K562 (cell line): Measurements from ENCODE around the gene JMJD1C. TPM values are rescaled to one million over a fixed set of nuclear protein-coding genes. Genes with fewer than 3 reads are reported as not detected.

ENCODE experiments used
- ATAC-seq: fragments of 200-7000 bp; cut with Tn5 transposase; 3 replicates; pipeline ENCODE4 v1.9.1; 2020; ENCODE audit warnings: moderate library complexity
- BruUV-seq: library from RNA; stranded (reverse); fragments of 400-500 nt; replicated peaks from 2 replicates; lab custom pipeline; 2021; lab: Mats Ljungman, UMichigan
- CTCF ChIA-PET: fragments of 300-600 bp; formaldehyde crosslinking; extraction: SDS; loops from one replicate; lab custom pipeline; 2021; ENCODE audit warnings: low intra/inter-chr PET ratio; lab: Yijun Ruan, JAX
- POLR2A ChIA-PET: fragments of 300-600, 350-650 bp; sonication (Branson Sonifier 250); formaldehyde crosslinking; extraction: SDS; loops from one replicate; lab custom pipeline; 2021; ENCODE audit warnings: antibody characterized with exemption, inconsistent platforms; lab: Yijun Ruan, JAX
- DNase-seq, 4 experiments: peaks; one replicate each; pipeline versions ENCODE4 v3.0.0 to v3.0.0-alpha.2; 2011 to 2018; ENCODE audit warnings: low spot score in 3 of 4, mixed read lengths in 3 of 4; ENCODE audit errors: extremely low read depth in 1 of 4
- FAIRE-seq: peaks from 2 replicates; lab custom pipeline; 2011; peaks lifted over from hg19 to GRCh38; lab: Jason Lieb, UNC
- H2AFZ ChIP-seq: 2 replicates; pipeline ENCODE4 v1.6.0; 2011; ENCODE audit warnings: low read depth, low read length, control low read depth, inconsistent platforms
- H3K27ac ChIP-seq: fragments of 200-600 bp; 3 replicates; pipeline ENCODE4 v1.8.0; 2011; ENCODE audit warnings: low read depth, mild to moderate bottlenecking, control low read depth, inconsistent platforms, low read length, moderate library complexity, mixed read lengths; ENCODE audit errors: extremely low read depth
- H3K27me3 ChIP-seq, 2 experiments: fragments of 300-600 bp in 1 of 2; 2 replicates in 1 of 2; 3 replicates in 1 of 2; pipeline versions ENCODE4 v1.6.0 to v1.8.0; 2011; ENCODE audit warnings: inconsistent platforms in 2 of 2, low read length in 2 of 2, mild to moderate bottlenecking in 1 of 2, mixed read lengths in 1 of 2, moderate library complexity in 1 of 2; ENCODE audit not compliant: control insufficient read depth in 2 of 2, insufficient read depth in 2 of 2
- H3K36me3 ChIP-seq: fragments of 300-600 bp; 3 replicates; pipeline ENCODE4 v1.8.0; 2011; ENCODE audit warnings: mild to moderate bottlenecking, low read length, inconsistent platforms; ENCODE audit not compliant: control insufficient read depth, insufficient read depth
- H3K4me1 ChIP-seq, 2 experiments: fragments of 200-600 bp in 1 of 2; replicated peaks in 1 of 2; 2 replicates in 1 of 2; 3 replicates in 1 of 2; pipeline versions ENCODE4 v1.5.1 to v1.8.0; 2011; ENCODE audit warnings: inconsistent platforms in 2 of 2, low read length in 2 of 2, mild to moderate bottlenecking in 1 of 2, mixed read lengths in 1 of 2, moderate library complexity in 1 of 2; ENCODE audit not compliant: control insufficient read depth in 2 of 2, insufficient read depth in 2 of 2
- H3K4me2 ChIP-seq: 2 replicates; pipeline ENCODE4 v1.6.1; 2011; ENCODE audit warnings: low read length, control low read depth, inconsistent platforms, mixed read lengths; ENCODE audit not compliant: insufficient read depth
- H3K4me3 ChIP-seq: fragments of 200-600 bp; sonication (generic), shearing (Covaris generic); 2 replicates; pipeline ENCODE4 v1.5.1; 2016; ENCODE audit warnings: control low read depth, inconsistent platforms
- H3K79me2 ChIP-seq: fragments of 200-600 bp; 3 replicates; pipeline ENCODE4 v1.8.0; 2011; ENCODE audit warnings: low read length, inconsistent platforms; ENCODE audit not compliant: control insufficient read depth, insufficient read depth
- H3K9ac ChIP-seq, 2 experiments: 2 replicates each; pipeline versions ENCODE4 v1.6.0 to v1.6.1; 2011; ENCODE audit warnings: low read depth in 2 of 2, low read length in 2 of 2, control low read depth in 1 of 2, inconsistent platforms in 1 of 2, mild to moderate bottlenecking in 1 of 2, mixed read lengths in 1 of 2; ENCODE audit not compliant: insufficient read depth in 1 of 2
- H3K9me1 ChIP-seq: one replicate; pipeline ENCODE4 v1.6.0; 2011; ENCODE audit warnings: inconsistent platforms, mild to moderate bottlenecking, low read length, moderate library complexity; ENCODE audit not compliant: control insufficient read depth, insufficient read depth
- H3K9me3 ChIP-seq: replicated peaks from 2 replicates; pipeline ENCODE4 v1.5.1; 2011; ENCODE audit warnings: low read depth, low read length, inconsistent platforms; ENCODE audit not compliant: control insufficient read depth, insufficient read depth
- H4K20me1 ChIP-seq: replicated peaks from 2 replicates; pipeline ENCODE4 v1.6.1; 2011; ENCODE audit warnings: low read length, inconsistent platforms, mixed read lengths; ENCODE audit not compliant: control insufficient read depth, insufficient read depth
- EHMT2 ChIP-seq: fragments of 450-650 bp; IDR thresholded peaks from 2 replicates; pipeline ENCODE4 v1.6.1; 2018; ENCODE audit warnings: antibody characterized with exemption
- RNF2 ChIP-seq: sonication (generic); IDR thresholded peaks from 2 replicates; pipeline ENCODE4 v1.6.1; 2016
- YY1 ChIP-seq, 3 experiments: IDR thresholded peaks; 2 replicates each; pipeline ENCODE4 v1.6.1; 2011; ENCODE audit warnings: low read length in 2 of 3, mild to moderate bottlenecking in 2 of 3, moderate library complexity in 2 of 3, borderline replicate concordance in 1 of 3, control low read depth in 1 of 3, low read depth in 1 of 3; ENCODE audit not compliant: insufficient read depth in 3 of 3, insufficient replicate concordance in 2 of 3, control insufficient read depth in 1 of 3, insufficient read length in 1 of 3; ENCODE audit errors: extremely low read depth in 1 of 3
- ZNF41 ChIP-seq: fragments of 250-450 bp; sonication (Bioruptor Pico); conservative IDR thresholded peaks from 2 replicates; pipeline ENCODE4 v1.4.0; 2020; ENCODE audit warnings: mild to moderate bottlenecking
- WGBS: fragments of 100-300 bp; shearing (Covaris generic); methylation state at CpG from one replicate; pipeline ENCODE4 v1.1.6; 2016; ENCODE audit warnings: low coverage, mixed read lengths; ENCODE audit not compliant: insufficient coverage; ENCODE audit errors: missing lambda C conversion rate; 5-methylcytosine and 5-hydroxymethylcytosine counted together
- in situ Hi-C: fragments of 300-500 bp; cut with MboI; formaldehyde crosslinking; loops from 4 replicates; pipeline ENCODE4 v1.15.0; 2018; ENCODE audit warnings: inconsistent platforms, mixed read lengths
- intact Hi-C: fragments of 100-400 bp; cut with micrococcal nuclease; formaldehyde crosslinking; loops from 2 replicates; pipeline ENCODE4 v1.14.2; 2022
- polyA plus RNA-seq, 8 experiments: library from polyadenylated mRNA; depleted of rRNA in 4 of 8; stranded (reverse) in 5 of 8; unstranded in 3 of 8; fragments of >200 nt; fragmentation: Nextera tagmentation in 2 of 8; fragmentation: Illumina TruSeq in 1 of 8; extraction: Ambion mirVana in 2 of 8; extraction: Trizol in 1 of 8; gene quantifications; 2 replicates each; pipeline versions ENCODE4 v1.2.1 to v1.2.3, GENCODE V29; 2011 to 2014; ENCODE audit warnings: inconsistent platforms in 1 of 8, missing spikeins in 1 of 8
- total RNA-seq, 7 experiments: library from RNA; depleted of rRNA in 6 of 7; stranded (reverse); fragments of >200 nt in 6 of 7; fragmentation: Illumina TruSeq in 2 of 7; extraction: Trizol in 2 of 7; gene quantifications; 2 replicates each; pipeline versions ENCODE4 v1.2.1 to v1.2.3, GENCODE V29; 2011 to 2021; ENCODE audit warnings: low replicate concordance in 1 of 7
- TF ChIP-seq, protein P1 (sequence below): IDR thresholded peaks from 3 replicates; pipeline ENCODE4 v1.6.1; 2011; ENCODE audit warnings: borderline replicate concordance, mild to moderate bottlenecking, moderate library complexity; ENCODE audit not compliant: insufficient read length; ENCODE audit errors: extremely low read depth
- TF ChIP-seq, protein P2 (sequence below): fragments of 450-650 bp; IDR thresholded peaks from 2 replicates; pipeline ENCODE4 v1.6.1; 2016; ENCODE audit warnings: mild to moderate bottlenecking
- TF ChIP-seq, protein P3 (sequence below): fragments of 450-650 bp; IDR thresholded peaks from 2 replicates; pipeline ENCODE4 v1.6.1; 2017; ENCODE audit warnings: antibody characterized with exemption, mild to moderate bottlenecking
- TF ChIP-seq, protein P4 (sequence below): fragments of 250-450 bp; sonication (Bioruptor Pico); IDR thresholded peaks from 2 replicates; pipeline ENCODE4 v1.5.0; 2021

Gene JMJD1C
- total and polyA plus RNA-seq, 9 of the 15 experiments (the other 6 are each of a cell fraction or from before 2014, with no cell fraction given), result 25.3 to 68.0 (median 47.2) TPM

DNA sequence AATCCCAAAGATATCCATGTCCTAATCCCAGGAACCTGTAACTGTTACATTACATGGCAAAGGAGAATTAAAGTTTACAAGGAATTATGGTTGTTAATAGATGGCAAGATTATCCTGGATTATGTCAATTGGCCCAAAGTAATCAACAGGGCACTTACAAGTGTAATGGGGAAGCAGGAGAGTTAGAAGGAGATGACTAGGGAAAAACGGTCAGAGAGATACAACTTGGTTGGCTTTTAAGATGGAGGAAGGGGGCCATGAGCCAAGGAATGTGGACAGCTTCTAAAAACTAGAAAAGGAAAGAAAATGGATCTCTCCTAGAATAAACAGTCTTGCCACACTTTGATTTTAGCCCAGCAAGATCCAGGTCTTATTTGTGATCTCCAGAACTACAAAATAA lies 3.3 kb downstream of the JMJD1C start:
- Histone ChIP-seq H4K20me1 (no peaks in the 10 kb centered on the region), H3K4me3 (no peak overlapping the region), H3K4me2 (no peak overlapping the region), H2AFZ (no peak overlapping the region), H3K27me3 (no peaks in the 10 kb centered on the region), H3K79me2 (peaks cover 98% of the 10 kb centered on the region), H3K9ac (no peak overlapping the region), H3K9me1 (no peaks in the 10 kb centered on the region), H3K4me1 (peaks cover 0 to 19% of the 10 kb centered on the region in 2 experiments; a peak in 4 of 5 replicates), H3K36me3 (no peaks in the 10 kb centered on the region), H3K9me3 (no peaks in the 10 kb centered on the region), H3K27ac (no peak overlapping the region; the same call in 2 of the 3 replicates)
- POLR2A ChIA-PET, result interaction anchor here (0.8 to 1.5 kb wide), 3 partner anchors 8 to 47 kb away, joined by 3 to 12 read pairs (median 3); no protein-coding TSS in a partner anchor
- intact Hi-C loops, result no loop called here
- DNase-seq (peak in 1 of 4 experiments; percentile 38), FAIRE-seq (no peak), ATAC-seq (no peak)
- 32% methylated on average over 1 of the region's 1 CpG for WGBS
- no TSS peak for BruUV-seq
- CTCF ChIA-PET, result no interaction called here
- in situ Hi-C loops, result no loop called here
- TF ChIP-seq, protein P1, sequence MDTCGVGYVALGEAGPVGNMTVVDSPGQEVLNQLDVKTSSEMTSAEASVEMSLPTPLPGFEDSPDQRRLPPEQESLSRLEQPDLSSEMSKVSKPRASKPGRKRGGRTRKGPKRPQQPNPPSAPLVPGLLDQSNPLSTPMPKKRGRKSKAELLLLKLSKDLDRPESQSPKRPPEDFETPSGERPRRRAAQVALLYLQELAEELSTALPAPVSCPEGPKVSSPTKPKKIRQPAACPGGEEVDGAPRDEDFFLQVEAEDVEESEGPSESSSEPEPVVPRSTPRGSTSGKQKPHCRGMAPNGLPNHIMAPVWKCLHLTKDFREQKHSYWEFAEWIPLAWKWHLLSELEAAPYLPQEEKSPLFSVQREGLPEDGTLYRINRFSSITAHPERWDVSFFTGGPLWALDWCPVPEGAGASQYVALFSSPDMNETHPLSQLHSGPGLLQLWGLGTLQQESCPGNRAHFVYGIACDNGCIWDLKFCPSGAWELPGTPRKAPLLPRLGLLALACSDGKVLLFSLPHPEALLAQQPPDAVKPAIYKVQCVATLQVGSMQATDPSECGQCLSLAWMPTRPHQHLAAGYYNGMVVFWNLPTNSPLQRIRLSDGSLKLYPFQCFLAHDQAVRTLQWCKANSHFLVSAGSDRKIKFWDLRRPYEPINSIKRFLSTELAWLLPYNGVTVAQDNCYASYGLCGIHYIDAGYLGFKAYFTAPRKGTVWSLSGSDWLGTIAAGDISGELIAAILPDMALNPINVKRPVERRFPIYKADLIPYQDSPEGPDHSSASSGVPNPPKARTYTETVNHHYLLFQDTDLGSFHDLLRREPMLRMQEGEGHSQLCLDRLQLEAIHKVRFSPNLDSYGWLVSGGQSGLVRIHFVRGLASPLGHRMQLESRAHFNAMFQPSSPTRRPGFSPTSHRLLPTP, result no peak
- TF ChIP-seq, protein P2, sequence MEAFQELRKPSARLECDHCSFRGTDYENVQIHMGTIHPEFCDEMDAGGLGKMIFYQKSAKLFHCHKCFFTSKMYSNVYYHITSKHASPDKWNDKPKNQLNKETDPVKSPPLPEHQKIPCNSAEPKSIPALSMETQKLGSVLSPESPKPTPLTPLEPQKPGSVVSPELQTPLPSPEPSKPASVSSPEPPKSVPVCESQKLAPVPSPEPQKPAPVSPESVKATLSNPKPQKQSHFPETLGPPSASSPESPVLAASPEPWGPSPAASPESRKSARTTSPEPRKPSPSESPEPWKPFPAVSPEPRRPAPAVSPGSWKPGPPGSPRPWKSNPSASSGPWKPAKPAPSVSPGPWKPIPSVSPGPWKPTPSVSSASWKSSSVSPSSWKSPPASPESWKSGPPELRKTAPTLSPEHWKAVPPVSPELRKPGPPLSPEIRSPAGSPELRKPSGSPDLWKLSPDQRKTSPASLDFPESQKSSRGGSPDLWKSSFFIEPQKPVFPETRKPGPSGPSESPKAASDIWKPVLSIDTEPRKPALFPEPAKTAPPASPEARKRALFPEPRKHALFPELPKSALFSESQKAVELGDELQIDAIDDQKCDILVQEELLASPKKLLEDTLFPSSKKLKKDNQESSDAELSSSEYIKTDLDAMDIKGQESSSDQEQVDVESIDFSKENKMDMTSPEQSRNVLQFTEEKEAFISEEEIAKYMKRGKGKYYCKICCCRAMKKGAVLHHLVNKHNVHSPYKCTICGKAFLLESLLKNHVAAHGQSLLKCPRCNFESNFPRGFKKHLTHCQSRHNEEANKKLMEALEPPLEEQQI, result peak; percentile 72
- TF ChIP-seq EHMT2, result peak; percentile 57; the same call in 1 of the 2 replicates
- peak in 1 of 3 experiments; percentile 64 for TF ChIP-seq YY1 (IDR thresholded peaks at IDR 0.05; ENCODE audit: borderline replicate concordance in 1 of 3, control insufficient read depth in 1 of 3, extremely low read depth in 1 of 3, insufficient read depth in 3 of 3, insufficient read length in 1 of 3, insufficient replicate concordance in 2 of 3, low read depth in 1 of 3, low read length in 2 of 3)
- TF ChIP-seq, protein P3, sequence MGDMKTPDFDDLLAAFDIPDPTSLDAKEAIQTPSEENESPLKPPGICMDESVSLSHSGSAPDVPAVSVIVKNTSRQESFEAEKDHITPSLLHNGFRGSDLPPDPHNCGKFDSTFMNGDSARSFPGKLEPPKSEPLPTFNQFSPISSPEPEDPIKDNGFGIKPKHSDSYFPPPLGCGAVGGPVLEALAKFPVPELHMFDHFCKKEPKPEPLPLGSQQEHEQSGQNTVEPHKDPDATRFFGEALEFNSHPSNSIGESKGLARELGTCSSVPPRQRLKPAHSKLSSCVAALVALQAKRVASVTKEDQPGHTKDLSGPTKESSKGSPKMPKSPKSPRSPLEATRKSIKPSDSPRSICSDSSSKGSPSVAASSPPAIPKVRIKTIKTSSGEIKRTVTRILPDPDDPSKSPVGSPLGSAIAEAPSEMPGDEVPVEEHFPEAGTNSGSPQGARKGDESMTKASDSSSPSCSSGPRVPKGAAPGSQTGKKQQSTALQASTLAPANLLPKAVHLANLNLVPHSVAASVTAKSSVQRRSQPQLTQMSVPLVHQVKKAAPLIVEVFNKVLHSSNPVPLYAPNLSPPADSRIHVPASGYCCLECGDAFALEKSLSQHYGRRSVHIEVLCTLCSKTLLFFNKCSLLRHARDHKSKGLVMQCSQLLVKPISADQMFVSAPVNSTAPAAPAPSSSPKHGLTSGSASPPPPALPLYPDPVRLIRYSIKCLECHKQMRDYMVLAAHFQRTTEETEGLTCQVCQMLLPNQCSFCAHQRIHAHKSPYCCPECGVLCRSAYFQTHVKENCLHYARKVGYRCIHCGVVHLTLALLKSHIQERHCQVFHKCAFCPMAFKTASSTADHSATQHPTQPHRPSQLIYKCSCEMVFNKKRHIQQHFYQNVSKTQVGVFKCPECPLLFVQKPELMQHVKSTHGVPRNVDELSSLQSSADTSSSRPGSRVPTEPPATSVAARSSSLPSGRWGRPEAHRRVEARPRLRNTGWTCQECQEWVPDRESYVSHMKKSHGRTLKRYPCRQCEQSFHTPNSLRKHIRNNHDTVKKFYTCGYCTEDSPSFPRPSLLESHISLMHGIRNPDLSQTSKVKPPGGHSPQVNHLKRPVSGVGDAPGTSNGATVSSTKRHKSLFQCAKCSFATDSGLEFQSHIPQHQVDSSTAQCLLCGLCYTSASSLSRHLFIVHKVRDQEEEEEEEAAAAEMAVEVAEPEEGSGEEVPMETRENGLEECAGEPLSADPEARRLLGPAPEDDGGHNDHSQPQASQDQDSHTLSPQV, result 0 out of 2 replicates have a peak, but pooled peaks have one; percentile 19
- TF ChIP-seq, protein P4, sequence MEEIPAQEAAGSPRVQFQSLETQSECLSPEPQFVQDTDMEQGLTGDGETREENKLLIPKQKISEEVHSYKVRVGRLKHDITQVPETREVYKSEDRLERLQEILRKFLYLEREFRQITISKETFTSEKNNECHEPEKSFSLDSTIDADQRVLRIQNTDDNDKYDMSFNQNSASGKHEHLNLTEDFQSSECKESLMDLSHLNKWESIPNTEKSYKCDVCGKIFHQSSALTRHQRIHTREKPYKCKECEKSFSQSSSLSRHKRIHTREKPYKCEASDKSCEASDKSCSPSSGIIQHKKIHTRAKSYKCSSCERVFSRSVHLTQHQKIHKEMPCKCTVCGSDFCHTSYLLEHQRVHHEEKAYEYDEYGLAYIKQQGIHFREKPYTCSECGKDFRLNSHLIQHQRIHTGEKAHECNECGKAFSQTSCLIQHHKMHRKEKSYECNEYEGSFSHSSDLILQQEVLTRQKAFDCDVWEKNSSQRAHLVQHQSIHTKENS (CRISPR knock-in tag), result no peak
- TF ChIP-seq ZNF41 (CRISPR knock-in tag), result no peak
- TF ChIP-seq RNF2, result no peak
